T-helper 1 cell (primary cell): ENCODE results near the gene THG1L.
"Not testable (repeated sequence)": the region's sequence is repeated elsewhere in the genome, so short reads cannot be mapped to it uniquely, and the experiment has no call there.

ENCODE experiments used
- DNase-seq, 5 donors: peaks; one replicate each; pipeline ENCODE4 v3.0.0-alpha.2; 2012 to 2020

THG1L gene

DNA sequence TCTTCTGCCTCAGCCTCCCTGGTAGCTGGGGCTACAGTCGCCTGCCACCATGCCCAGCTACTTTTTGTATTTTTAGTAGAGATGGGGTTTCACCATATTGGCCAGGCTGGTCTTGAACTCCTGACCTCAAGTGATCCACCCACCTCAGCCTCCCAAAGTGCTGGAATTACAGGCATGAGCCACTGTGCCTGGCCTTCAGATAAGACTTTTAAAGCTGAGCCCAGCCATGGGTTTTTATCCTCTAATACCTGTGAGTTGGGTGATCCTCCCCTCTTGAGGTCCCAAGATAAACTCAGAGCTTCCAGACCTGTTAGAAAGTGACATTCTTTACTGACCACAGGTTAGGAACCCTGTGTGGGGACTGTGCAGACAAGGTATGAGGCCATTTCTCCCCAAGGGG is 3.4 kb upstream of the THG1L start:
- not testable (repeated sequence) for DNase-seq

DNA sequence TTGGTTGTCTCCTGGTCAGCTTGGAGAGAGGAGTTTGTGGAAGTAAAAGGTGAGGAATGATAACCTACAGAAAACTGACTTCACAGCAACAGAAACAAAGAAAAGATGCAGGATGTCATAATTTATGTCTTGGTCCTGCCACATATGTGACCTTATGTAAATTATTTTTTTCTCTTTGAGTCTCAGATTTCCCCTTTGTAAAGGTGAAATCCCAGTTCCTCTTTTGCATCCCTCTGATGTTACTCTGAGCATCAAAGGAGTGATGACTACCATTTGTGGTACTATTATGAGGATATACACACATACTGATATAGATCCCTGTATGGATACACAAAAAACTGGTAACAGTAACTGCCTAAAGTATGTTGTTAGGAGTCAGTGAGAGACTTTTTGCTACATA is 1.4 kb upstream of the THG1L start:
- DNase-seq = no peak

DNA sequence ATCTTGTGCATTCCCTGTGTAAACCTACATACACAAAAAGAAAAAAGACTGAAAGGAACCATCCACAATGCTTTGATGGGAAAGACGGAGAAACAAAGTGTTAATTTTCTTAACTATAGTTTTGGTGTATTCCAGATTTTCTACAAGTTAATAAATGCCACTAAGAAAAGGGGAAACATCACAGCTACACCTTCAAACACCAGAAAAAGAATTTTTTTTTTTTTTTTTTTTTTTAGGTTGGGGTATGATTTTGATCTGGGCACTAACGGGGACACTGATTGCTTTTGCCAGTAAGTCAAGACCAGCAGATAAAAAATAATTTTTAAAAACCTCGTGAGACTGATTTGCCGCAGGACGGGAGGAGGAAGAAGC is 334 bp upstream of the THG1L start:
- DNase-seq = no peak

DNA sequence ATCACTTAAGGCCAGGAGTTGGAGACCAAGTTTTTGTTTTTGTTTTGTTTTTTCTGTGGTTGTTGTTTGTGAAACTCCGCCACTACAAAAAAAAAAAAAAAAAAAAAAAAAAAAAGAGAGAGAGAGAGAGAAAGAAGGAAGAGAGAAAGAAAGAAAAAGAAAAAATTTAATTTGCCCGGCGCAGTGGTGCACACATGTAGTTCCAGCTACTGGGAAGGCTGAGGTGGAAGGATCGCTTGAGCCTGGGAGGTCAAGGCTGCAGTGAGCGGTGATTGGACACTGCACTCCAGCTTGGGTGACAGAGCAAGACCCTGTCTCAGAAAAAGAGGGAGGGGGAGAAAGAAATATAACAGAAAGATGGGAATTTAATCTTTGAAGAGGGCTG is 902 bp downstream of the THG1L start:
- no peak for DNase-seq

DNA sequence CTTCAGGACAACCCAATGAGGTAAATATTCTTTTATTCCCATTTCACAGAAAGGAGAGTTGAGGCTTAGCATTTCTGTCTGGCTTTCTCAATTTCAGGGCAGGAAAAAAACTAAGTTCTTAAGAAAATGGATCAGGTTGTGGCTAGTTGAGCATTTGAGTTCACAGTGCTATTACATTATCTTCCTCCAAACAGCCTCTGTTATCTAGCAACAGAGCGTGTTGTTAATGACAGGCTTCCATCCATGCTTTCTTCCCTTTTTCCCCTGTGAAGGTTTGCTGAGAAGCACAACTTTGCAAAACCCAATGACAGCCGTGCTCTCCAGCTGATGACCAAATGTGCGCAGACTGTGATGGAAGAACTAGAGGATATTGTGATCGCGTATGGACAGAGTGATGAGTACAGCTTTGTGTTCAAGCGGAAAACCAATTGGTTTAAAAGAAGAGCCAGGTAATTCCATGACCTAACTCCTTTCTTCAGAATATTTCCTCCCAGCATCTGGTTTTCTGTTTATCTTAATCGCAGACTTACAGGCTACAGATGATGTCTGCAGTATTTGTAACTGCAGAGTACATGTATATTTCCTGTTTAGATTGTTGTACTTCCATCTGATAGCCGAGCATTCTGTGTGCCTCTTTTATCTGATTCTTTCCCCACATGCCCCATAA is 1.5 kb downstream of the THG1L start:
- DNase-seq = no peak

DNA sequence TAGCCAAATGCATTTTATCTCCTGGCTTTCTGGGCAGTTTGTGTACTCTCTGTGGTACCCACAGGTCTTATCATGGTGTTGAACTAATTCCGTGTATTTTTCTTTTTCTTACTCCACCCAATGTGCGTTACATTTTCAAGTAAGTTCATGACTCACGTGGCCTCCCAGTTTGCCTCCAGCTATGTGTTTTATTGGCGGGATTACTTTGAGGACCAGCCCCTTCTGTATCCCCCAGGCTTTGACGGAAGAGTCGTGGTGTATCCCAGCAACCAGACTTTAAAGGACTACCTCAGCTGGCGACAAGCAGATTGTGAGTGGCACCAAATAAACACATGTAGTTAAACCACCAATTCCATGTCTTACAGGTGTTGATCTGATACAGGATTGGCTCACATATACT is 3.2 kb downstream of the THG1L start:
- DNase-seq = no peak

DNA sequence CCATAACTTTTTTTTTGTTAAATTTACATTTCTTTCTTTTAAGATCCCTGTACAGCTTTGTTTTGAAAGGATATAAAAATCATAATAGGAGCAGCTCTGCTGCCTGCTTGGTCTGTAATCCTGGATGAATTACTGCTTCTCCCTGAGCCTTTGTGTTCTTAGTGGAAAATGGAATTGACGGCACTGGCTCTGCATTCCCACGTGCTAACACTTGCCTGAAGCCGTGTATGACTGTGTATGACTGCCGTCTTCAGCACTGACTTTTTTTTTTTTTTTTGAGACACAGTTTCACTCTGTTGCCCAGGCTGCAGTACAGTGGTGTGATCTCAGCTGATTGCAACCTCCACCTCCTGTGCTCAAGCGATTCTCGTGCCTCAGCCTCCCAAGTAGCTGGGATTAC is 4.8 kb downstream of the THG1L start:
- no peak for DNase-seq

DNA sequence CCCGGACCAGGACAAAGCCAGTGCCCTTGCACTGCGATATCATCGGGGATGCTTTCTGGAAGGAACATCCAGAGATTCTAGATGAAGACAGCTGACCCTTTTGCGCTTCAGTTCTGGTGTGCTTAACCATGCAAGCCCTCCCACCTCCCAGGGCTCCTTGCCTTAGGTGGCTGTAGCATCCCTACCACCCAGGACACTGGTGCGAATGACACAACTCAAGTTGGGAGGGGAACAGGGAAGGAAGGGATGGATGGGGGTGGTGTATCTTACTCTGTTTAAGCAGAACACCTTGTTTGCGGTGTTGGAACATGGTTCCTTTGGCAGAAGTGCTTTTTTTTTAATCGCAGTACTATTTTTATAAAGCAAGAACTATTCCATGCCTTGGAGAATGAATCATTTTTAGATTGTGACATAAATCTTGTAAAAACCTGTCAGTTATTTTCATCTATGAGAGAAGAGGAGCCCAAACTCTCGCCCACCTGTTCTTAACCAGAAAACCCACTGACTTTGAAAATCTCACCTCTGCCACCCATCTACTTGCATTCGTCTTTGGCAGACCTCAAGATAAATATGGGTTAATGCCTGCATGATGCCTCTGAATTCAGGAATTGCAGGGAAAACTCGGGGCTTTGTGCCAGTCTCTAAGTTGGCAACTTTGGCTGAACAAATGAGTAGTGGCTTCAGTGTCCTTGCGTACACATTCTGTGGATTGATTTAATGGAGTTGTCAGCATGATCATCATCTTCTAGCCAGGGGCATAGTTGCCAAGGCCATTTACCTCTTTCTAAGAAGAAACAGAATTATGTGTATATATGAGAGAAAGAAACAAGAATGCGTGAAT is 8.4 kb downstream of the THG1L start:
- no peak for DNase-seq

DNA sequence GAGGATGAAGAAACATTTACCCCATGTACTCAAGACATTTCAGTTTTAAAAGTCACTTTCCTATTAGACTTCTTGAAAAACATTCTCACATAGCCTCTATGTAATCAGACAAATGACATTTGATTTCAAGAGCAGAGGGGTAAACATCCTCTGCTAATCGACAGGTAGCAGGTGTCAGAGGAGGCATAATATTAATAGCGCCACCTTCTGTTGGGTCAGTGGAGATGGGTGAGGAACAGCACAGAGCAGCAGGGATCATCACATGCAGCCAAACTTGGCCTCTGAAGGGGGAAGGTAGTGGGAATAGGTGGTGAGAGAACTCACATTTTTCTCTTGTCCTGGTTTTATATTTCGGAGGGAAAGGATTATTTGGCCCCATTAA is 9.0 kb downstream of the THG1L start:
- peak in 2 of 5 donors; percentile 10 to 50 for DNase-seq

DNA sequence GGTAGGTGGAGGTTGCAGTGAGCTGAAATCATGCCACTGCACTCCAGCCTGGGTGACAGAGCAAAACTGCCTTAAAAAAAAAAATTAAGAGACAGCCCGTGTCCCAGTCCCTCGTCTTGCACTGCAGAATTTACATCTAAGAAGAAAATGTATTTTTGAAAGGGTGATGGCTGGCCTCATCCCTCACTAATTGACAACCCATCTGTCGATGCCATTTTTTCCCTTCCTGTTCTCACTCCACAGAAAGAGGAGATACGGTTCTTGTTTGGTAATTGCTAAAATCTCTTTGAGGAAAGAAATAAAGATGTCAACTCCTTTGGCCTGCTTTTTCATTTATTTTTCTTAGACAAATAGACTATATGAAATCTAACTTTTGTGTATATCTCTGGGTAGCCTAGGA is 9.9 kb downstream of the THG1L start:
- DNase-seq = no peak

DNA sequence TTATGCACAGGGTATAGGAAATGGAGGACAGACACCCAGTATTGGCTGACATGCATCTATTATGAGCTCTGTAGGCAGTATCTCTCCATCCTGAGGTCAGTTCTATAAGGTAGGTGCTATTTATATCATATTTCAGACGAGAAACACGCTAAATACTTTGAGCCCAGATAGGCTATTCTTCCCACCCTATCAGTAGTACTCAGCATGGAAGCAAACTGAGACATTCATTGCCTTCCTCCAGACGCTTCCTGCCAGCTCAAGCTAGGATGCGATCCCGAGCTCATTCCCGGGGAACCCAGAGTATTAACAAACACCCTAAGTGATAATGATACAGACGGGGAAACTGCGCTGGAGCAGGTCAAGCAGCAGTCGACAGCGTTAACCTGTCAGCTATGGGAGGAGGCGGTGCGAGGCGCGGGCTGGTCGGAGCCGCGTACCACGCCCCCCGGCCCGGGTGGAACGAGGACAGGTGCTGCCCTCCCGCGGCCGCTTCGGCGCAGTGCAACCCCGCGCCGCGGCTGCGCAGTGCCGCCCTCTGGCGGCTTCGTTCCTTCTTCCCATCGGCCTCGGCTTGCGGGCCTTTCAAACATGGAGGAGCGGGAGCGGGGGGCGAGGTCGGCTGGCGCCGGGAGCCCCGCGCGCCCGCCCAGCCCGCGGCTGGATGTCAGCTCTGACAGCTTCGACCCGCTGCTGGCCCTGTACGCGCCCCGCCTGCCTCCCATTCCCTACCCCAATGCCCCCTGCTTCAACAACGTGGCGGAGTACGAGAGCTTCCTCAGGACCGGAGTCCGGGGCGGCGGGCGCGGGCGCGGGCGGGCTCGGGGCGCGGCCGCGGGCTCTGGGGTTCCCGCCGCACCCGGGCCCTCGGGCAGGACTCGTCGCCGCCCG is 12.2 kb downstream of the THG1L start, which contains the start of gene LSM11:
LSM11 (plus strand) TSS at position 550 of the 888 bp plus-strand sequence; CDS start at position 589, 39 bp downstream.
- peak; percentile 81 to 88 (median 86) for DNase-seq

DNA sequence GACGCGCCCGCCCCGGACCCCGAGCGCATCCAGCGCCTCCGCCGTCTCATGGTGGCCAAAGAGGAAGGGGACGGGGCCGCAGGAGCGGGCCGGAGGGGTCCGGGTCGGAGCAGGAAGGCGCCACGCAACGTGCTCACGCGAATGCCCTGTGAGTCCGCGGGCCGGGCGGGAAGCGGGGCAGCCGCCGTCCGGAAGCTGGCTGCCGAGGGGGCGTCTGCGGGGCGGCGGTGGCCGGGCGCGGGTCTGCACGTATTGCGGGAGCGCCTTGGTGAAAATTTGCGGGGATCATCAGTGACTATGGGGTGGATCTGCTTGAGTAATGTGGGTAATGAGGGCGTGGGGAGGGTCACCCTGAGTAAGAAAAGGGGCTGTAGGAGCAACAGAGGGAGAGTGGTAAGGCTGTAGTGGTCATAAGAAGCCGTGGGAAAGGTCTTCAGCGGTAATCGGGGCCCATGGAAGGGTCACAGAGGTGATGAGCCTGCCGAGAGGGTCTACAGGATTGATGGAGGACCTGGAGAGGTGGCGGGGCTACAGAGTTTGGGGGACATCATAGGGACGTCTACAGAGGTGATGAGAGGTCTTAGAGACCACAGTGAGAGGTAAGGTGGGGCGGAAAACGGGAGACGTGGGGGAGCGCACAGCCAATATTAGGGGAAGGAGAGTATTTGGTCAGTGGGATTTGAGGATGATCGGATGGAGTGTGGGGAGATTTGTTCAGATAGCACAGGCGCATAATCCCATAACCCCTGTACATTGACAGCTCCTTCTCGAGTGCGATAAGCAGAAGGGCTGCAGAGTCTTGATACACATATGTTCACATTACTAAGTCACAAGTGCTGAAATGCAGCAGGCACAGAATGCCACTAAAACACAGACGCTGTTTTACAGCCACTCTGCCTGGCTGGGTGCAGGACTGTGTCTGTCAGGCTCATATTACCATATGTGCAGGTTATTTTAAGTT is 13.1 kb downstream of the THG1L start:
- peak in 2 of 5 donors; percentile 14 to 35 for DNase-seq

DNA sequence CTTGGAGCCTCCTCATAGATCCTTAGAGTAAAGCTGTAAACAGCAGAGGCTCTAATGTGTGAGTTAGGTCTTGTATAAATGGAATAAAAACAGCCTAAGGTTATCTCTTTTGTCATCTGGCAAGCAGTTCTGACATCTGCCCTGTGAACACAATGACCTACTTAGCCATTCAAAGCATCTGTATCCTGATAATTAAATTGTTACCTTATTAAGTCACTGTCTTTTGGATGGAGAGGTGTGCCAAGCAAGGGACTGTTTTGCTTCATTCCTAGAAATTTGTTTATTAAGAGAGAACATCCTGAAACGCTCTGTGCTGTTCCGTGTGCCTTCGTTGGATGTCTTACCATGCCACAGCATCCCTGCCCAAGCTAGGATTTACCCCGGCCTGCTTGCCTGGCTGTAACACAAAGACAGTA is 13.8 kb downstream of the THG1L start:
- no peak for DNase-seq

DNA sequence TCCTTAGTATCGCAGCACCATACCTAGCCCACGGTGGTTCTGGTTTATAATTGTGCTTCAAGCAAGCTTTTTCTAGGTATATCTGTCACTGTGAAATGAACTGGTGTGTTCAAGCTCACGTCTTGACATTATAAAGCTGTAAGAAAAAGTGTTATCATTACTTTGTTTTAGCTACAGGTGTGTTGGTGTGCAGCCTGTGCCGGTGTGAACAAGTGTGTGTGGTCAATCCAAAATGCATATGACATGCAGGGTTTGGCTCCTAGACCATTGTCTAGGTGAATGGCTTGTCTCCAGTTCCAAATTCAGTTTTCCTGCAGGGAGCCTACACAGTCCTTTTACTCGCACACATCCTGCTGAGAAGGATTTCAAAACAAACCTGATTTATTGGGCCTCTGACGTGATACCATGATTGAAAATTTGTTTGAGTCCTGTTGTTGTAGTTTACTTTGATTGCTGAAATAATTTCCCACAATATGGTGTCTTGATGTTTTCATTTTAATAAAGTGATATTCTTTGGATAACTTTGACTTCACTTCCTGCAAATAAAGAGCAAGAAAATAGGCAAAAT is 16.0 kb downstream of the THG1L start:
- no peak for DNase-seq

DNA sequence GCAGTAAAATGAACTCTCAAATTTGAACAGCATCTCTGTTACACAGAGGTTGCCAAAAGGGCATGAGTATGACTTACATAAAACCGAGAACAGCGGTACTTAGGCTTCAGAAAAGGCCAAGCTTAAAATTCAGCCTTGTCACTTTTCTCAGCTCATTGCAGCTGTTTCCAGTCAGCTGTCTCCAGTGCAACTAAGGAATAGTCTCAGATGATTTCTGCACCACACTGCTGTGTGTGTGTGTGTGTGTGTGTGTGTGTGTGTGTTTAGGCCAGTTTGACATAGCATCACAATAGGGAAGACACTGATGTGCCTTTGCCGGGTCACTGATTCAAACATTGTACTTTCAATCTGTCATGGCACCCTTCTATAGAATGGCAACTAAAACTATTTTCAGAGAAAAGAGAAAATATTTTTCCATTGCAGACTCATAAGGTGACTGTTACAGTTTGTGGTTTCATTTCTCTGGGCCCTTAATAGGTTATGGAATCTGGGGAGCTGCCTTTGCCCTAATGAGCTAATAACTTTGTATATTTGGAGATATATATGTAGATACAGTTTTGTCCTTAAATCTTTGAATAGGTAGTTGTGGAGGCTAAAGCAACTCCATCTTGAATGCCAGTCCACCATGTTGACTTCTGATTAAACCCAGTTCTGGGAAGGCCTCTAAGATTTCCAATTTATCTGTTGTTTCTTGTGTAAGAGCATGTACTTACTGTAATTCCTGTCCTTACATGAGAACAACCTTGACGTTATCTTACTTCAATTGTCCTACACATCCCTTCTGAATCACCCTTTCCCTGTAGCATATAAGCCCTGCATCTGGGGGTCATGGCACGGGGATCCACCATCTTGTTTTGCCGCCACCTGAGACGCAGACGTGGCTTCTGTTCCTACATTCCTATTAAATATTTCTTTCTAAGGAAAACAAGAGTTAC is 16.8 kb downstream of the THG1L start:
- peak in 1 of 5 donors; percentile 21 for DNase-seq

DNA sequence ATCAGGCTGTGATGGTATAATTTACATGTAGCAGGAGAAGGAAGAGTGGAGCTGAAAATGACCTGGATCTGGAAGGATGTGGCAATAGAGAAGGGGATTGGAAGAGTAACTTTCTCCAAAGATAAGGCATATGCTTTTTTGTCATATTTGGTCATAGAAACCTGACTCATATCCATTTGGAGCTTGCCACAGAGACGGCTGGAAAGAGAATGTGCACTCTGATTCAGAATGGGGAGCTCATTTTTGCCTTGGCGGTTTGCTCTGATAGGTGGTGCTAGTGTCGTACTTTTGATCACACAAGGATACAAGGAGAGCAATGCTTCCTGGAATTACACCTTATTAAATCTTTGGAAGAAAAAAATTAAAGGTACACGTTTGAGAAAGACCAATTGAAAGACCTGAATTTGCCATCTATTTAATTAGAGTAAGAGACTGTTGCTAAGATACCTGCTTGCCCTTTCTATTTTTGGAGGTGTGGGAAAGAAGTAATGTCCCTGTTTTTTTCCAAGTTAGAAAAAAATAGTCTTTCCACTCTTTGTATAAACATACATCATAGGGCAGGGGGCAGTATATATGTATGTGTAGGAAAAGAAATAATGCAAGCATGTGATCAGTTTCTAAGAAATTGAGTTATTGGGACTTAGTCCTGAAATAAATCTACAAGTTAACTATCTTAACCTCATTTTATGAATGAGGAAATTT is 17.7 kb downstream of the THG1L start:
- no peak for DNase-seq

DNA sequence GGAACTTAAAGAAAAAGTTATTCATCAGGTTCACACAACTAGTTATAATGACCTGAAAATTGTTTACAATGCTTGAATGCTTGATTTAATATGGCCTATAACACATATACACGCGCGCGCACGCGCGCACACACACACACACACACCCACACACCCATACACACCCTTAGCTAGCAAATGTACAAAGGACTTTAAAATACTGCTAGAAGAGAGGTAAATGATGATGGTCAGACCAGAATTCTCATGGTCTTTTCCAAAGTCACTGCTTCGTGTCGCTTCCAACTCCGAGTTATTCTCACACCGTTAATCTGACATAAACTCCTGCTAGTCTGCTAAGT is 18.2 kb downstream of the THG1L start:
- DNase-seq = no peak

DNA sequence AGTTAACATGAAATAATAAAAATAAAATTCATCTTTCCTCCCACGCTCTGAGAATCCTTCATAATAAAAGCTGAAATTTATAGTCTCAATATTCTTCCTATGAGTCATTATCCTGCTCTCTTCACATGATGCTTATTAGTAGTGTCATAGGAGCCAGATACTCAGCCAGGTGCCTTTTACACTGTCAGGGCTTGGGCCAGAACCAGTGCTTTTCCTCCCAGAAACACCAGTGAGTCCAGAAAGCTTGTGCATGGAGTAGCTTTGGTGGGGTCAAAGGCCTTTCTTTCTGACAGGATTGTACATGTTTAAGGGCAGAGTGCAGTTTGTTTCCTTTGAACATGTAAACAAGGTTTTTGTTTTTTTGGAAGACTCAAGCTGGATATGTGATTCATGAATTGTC is 19.1 kb downstream of the THG1L start:
- no peak for DNase-seq

DNA sequence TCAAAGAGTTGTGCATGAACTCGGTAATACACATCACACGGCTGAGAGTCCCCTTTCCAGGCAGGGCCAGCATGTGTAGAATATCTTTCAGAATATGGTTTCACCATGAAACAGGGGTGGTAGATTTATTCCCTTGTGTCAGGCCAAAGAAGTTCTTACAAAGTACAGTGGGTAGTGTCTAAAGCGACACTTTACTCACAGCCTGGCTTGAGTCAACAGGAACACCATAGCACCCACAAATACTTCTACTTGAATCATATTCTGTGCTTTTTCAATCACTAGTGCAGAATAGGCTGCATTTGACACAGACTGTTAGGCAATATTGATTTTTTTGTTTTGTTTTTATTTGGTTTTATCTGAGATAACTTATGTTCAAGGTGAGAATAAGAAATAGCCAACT is 24.9 kb downstream of the THG1L start:
- no peak for DNase-seq

DNA sequence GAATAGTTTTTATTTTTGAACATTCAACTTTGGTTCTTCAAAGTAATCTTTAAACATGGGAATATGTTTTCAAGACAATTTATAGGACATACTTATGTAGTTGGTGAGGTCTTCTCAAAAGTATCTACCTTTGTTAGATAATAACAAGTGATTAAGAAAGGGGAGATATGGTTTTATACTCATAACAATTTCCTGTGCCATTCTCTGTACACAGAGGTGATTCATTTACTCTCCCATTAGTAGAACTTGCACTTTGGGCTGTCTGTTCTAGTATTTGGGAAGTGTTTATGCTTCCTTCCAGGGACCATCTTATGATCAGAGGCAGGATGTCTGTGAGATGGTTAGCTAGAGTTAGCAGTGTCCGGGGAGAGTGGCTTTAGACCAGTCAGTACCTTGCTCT is 27.5 kb downstream of the THG1L start:
- DNase-seq = no peak
